GM18499 (cell line): Measurements from ENCODE around the gene NIPAL3.
"Not testable (repeated sequence)": the region's sequence is repeated elsewhere in the genome, so short reads cannot be mapped to it uniquely, and the experiment has no call there.

Experiments used
- ATAC-seq: cut with Tn5 transposase; IDR thresholded peaks from one replicate; pipeline ENCODE4 v1.9.1; 2021; ENCODE audit warnings: moderate number of reproducible peaks; ENCODE audit not compliant: insufficient read depth, unreplicated experiment

Gene NIPAL3

GRCh38 chr1:24420547-24420946 lies 4.9 kb downstream of the NIPAL3 start:
- ATAC-seq: no peak

- ATAC-seq: no peak
These were observed 5.9 kb downstream of the NIPAL3 start for GRCh38 chr1:24421502-24421901.

DNA sequence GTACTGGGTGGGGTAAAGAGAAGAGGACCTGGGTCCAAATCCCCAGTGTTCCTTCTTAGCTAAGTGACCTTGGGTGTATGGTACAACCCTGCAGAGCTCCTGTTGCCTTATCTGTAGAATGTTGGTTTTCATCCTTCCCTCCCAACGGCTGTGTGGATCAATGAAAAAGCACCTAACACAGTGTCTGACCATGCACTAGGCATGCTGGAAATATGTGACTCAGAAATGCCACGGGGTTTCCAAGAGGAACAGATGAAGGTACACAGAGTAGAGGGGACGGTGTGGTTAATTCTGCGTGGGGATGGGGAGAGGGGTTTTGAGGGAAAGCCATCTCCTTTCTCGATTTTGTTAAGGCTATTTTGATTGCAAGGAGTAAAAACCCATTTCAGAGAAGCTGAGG lies 8.6 kb downstream of the NIPAL3 start:
- ATAC-seq: no peak

DNA sequence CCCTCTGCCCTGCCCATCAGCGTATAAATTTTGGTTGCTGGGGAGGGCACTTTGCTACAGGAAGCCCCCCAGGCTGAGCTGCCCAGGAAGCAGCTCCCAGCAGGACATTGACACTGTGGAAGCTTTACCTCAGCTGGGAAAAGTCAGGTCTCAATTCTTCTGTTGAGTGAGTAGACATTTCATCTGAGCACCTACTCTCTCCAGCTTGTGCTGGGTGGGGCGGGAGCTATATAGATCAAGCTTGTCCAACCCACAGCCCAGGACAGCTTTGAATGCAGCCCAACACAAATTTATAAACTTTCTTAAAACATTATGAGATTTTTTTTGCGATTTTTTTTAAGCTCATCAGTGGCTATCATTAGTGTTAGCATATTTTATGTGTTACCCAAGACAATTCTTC lies 9.4 kb downstream of the NIPAL3 start:
- ATAC-seq: no peak

GRCh38 chr1:24425441-24425840 lies 9.8 kb downstream of the NIPAL3 start:
- ATAC-seq: no peak

DNA sequence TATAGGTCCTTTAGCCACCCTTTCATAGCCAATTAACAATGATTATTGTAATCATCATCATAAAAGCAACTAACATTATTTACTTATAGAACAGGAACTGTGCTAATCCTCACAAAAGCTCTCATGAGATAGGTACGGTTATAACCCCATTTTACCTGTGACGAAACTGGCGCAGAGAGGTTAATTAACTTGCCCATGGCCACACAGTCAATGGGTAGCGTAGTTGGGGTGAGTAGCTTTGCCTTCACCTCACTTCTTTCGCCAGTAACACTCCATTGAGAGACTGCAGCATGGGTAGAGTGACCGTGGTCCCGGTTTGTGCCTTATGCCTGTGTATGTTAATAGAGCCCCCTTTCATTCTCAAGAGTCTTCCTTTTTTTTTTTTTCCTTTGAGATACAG lies 10.3 kb downstream of the NIPAL3 start:
- ATAC-seq: no peak

GRCh38 chr1:24426744-24427544 lies 11.3 kb downstream of the NIPAL3 start:
- no peak for ATAC-seq

DNA sequence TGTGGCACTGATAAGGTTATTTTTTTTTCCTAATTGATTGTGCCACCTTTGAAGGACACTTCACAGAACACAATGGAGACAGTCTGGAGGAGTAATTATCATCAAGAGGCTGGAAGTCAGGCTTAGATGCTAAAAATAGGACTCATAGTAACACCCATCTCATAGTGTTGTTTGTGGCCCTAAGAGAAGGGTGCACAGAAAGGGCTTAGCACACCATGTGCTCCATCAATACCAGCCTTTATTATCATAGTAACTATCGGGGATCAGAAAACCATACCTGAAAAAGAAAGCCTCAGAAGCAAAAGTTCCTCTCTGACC lies 11.9 kb downstream of the NIPAL3 start:
- ATAC-seq: no peak

- ATAC-seq: no peak
These were observed 20.3 kb downstream of the NIPAL3 start for GRCh38 chr1:24435782-24436365.

- no peak for ATAC-seq
These were observed 22.2 kb downstream of the NIPAL3 start for GRCh38 chr1:24437631-24438396.

DNA sequence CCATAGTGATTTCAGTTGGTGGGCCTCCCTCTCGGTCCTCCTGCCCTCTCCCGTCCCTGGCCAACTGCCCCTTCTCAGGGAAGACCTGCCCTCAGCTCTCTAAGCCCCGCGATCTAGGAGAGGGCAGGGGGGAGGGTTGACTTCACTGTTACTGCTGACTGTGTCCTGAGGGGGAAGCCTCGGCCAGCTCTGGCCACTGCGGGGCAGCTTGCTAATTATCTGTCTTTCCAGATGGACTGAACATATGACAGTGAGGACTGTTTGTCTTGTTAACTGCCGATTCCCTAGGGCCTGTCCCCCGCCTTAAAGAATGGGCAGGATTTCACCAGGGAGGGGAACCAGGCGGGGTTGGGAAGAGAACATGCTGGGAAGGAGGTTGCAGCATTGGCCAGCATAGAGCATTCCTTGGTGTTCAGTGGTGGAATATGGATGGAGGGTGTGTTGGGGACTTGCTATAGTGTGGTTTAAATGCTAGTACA lies 22.9 kb downstream of the NIPAL3 start:
- no peak for ATAC-seq

DNA sequence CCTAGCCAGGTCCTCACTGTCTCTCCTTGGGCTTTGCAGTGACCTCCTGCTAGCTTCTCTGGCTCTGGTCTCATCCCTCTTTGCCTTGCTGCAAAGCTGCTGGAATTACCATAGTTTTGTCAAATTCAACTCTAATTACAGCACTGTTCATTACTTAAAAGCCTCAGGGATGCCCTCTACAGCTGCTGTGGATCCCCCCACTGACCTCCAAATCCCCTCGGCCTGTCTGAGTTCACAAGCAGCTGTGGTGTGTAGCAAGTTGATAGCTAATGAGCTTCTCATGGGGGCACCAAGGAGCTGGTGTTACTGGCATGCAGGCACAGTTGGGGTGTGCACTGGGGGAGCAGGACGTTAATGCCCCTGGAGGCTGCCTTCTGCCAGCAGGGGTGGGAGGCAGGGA lies 24.8 kb downstream of the NIPAL3 start:
- ATAC-seq: no peak

DNA sequence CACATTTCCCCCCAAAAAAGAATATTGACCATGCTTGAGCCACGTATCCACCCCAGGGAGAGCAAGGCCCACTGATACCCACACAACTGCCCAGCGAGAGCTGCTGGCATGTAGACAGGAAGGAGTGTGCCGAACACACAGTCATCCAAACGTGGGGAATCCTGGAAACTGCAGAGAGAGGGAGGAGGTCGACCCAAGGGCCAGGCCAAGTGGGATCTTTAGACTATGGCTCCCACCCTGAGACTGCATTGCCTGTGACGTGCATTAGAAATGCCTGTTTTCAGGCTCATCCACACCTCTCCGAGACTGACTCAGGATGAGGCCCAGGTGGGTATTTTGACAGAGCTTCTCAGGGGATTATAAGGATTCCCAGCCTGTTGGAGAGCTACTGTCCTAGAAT lies 25.9 kb downstream of the NIPAL3 start:
- no peak for ATAC-seq

DNA sequence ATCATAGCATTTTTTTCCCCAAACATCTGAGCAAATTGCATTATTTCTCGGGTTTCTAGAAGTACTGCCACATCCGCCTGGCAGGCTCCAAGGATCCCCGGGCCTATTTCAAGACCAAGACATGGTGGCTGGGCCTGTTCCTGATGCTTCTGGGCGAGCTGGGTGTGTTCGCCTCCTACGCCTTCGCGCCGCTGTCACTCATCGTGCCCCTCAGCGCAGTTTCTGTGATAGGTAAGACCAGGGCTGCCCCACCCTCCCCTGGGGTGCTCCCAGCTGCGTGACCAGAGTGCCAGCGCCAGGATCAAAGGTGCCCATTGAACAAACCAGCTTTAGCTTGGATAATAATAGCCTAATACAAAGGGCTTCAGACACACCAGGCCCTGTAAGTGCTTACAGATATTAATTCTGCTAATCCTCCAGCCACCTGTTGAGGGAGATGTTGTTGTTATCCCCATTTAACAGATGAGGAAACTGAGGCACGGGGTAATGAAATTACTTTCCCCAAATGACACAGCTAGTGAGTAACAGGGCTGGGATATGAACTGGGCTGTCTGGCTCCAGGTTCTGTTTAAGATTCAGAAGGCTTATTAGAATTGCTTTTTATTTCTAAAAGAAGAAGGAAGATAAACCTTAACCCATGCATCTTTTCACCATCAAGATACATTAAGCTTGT lies 26.5 kb downstream of the NIPAL3 start:
- ATAC-seq: no peak

DNA sequence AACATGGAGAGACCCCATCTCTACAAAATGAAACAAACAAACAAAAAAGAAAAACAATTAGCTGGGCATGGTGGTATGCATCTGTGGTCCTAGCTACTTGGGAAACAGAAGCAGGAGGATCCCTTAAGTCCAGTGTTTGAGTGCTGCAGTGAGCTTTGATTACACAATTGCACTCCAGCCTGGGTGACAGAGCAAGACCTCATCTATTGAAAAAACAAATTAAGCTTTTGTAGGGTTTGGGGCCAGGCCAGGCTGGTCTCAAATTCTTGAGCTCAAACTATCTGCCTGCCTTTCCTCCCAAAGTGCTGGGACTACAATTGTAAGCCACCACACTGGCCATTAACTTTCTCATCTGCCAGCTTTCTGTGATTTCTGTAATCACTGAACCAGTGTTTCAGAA lies 27.2 kb downstream of the NIPAL3 start:
- ATAC-seq: no peak

DNA sequence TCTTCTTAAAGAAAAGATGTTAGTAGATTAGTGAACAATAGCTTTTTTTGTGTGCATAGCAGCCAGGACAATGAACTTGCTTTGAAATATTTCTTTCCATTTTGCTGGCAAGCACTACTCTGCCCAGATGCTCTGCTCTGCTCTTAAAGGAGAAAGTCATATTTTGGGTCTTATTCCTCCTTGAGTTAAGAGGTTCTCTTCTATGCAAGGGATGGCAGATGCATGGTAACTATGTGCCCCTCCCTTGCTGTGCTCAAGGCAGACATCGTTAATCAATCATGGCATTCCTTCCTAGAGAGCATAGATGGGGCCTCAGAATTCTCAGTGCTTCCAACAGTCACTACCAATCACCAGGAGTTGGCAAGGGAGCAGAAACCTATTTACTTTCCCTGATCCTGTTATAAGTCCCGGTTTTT lies 27.6 kb downstream of the NIPAL3 start:
- ATAC-seq: no peak

- not testable (repeated sequence) for ATAC-seq
These were observed 30.8 kb downstream of the NIPAL3 start for GRCh38 chr1:24446446-24446845.

DNA sequence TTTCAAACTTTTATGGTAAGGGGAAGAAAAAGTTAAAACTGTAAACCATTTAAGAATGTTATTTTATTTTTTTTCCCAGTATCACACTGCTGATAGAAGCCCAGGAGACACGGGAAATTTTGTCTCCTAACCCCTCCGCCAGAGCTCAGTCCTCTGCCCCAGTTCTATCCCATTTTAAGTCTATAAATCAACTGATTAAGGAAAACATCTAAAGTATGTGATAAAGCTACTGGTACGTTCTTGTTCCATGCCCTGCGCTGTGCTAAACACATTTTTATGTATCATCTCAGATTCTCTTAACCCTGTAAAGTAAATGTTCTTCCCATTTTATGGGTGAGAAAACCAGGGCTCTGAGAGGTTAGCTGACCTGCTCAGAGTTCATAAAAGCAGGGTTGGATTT lies 34.7 kb downstream of the NIPAL3 start:
- no peak for ATAC-seq

DNA sequence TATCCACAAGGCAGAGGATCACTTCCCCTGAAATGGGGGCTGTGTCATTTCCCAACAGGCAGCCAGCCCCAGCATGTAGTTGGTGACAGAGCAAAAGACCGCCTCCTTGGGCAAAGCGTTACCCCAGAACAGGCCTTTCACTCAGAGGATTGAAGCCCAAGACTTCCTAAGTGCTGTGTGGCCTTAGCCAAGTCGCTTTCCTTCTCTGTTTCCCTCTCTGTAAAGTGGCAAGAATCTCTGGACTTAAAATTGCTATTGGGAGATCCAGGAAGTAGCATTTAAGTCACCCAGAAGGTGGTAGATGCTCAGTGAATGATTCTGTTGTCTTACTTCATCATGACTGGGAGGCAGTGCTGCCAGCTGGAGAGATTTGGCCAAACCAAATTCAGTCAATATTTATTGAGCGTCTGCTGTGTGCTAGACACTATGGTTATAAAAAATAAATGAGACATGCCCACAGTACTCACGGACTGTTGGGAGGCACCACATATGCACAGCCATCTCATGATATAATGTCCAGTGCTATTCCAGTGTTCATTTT lies 35.3 kb downstream of the NIPAL3 start:
- ATAC-seq: no peak

DNA sequence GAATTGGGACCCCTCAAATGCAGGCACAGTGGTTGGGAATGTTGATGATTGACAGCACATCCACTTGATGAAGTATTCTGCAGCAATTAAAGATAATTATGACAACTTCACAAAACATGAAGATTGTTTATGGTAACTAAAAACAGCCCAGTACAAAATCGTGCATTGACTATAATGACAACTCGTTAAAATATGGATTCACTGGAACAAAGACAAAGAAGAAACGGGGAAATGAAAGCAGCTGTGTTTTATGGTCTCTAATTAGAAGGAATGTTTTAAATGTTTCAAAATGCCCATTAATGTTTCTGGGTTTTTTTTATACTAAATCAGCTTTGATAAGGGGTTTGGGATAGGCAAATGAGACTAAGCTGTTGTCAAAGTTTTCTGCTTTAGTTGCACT lies 36.1 kb downstream of the NIPAL3 start:
- no peak for ATAC-seq
